HEK293 (cell line): Measurements from ENCODE around the gene CDKN2D.

Source experiments
- CTCF ChIA-PET: fragments of 350-600 bp; formaldehyde crosslinking; extraction: SDS; loops from one replicate; lab custom pipeline; 2021; ENCODE audit warnings: antibody characterized with exemption; lab: Yijun Ruan, JAX
- POLR2A ChIA-PET: fragments of 300-600 bp; formaldehyde crosslinking; extraction: SDS; loops from one replicate; lab custom pipeline; 2020; ENCODE audit warnings: antibody characterized with exemption, inconsistent platforms; lab: Yijun Ruan, JAX
- H3K27ac ChIP-seq: fragments of 200-500 bp; sonication (Bioruptor generic); 2 replicates; pipeline ENCODE4 v1.5.1; 2014; ENCODE audit warnings: low read depth, low read length, control low read depth, inconsistent platforms; ENCODE audit errors: extremely low read depth
- H3K36me3 ChIP-seq, 2 experiments: fragments of 200-500 bp in 1 of 2; sonication (Bioruptor generic) in 1 of 2; 1 replicate in 1 of 2; 2 replicates in 1 of 2; pipeline ENCODE4 v1.5.1; 2014 to 2017; ENCODE audit warnings: inconsistent platforms in 2 of 2, low read length in 2 of 2; ENCODE audit not compliant: control insufficient read depth in 2 of 2, insufficient read depth in 1 of 2
- H3K4me1 ChIP-seq: fragments of 200-500 bp; sonication (Bioruptor generic); 2 replicates; pipeline ENCODE4 v1.5.1; 2014; ENCODE audit warnings: mild to moderate bottlenecking, low read length, inconsistent platforms; ENCODE audit not compliant: control insufficient read depth, insufficient read depth
- H3K4me3 ChIP-seq: 2 replicates; pipeline ENCODE4 v1.5.1; 2011; ENCODE audit warnings: low read depth, mild to moderate bottlenecking, control low read depth, low read length, moderate library complexity
- H3K9me3 ChIP-seq: fragments of 200-500 bp; sonication (Bioruptor generic); 2 replicates; pipeline ENCODE4 v1.5.1; 2014; ENCODE audit warnings: low read depth, low read length, inconsistent platforms; ENCODE audit not compliant: control insufficient read depth, insufficient read depth
- GLIS1 ChIP-seq: fragments of 450-650 bp; formaldehyde crosslinking; IDR thresholded peaks from 2 replicates; pipeline ENCODE4 v1.5.1; 2016; ENCODE audit warnings: missing biosample characterization, missing genetic modification characterization
- GLIS2 ChIP-seq: fragments of 450-650 bp; formaldehyde crosslinking; IDR thresholded peaks from 2 replicates; pipeline ENCODE4 v1.5.1; 2016; ENCODE audit warnings: missing biosample characterization, missing genetic modification characterization
- KLF7 ChIP-seq: fragments of 450-650 bp; formaldehyde crosslinking; IDR thresholded peaks from 2 replicates; pipeline ENCODE4 v1.5.1; 2016; ENCODE audit warnings: missing biosample characterization, missing genetic modification characterization, borderline replicate concordance
- WT1 ChIP-seq: fragments of 450-650 bp; formaldehyde crosslinking; IDR thresholded peaks from 2 replicates; pipeline ENCODE4 v1.5.1; 2016; ENCODE audit warnings: missing biosample characterization, missing genetic modification characterization
- ZNF16 ChIP-seq: fragments of 450-650 bp; formaldehyde crosslinking; IDR thresholded peaks from 2 replicates; pipeline ENCODE4 v1.5.1; 2016; ENCODE audit warnings: low read depth, missing biosample characterization, missing genetic modification characterization
- ZNF174 ChIP-seq: fragments of 450-650 bp; formaldehyde crosslinking; IDR thresholded peaks from 2 replicates; pipeline ENCODE4 v1.5.0; 2017; ENCODE audit warnings: missing biosample characterization, mild to moderate bottlenecking, missing genetic modification characterization
- ZNF18 ChIP-seq: fragments of 450-650 bp; formaldehyde crosslinking; IDR thresholded peaks from 2 replicates; pipeline ENCODE4 v1.5.1; 2016; ENCODE audit warnings: missing biosample characterization, missing genetic modification characterization
- ZNF239 ChIP-seq: fragments of 450-650 bp; formaldehyde crosslinking; IDR thresholded peaks from 2 replicates; pipeline ENCODE4 v1.5.1; 2016; ENCODE audit warnings: missing biosample characterization, missing genetic modification characterization
- ZNF248 ChIP-seq: fragments of 450-650 bp; formaldehyde crosslinking; IDR thresholded peaks from 2 replicates; pipeline ENCODE4 v1.5.1; 2017; ENCODE audit warnings: missing biosample characterization, missing genetic modification characterization
- ZNF274 ChIP-seq, 2 experiments: fragments of 200-500 bp in 1 of 2; fragments of 450-650 bp in 1 of 2; sonication (Bioruptor generic) in 1 of 2; formaldehyde crosslinking in 1 of 2; IDR thresholded peaks; 2 replicates each; pipeline versions ENCODE4 v1.5.1 to v1.6.1; 2014 to 2016; ENCODE audit warnings: borderline replicate concordance in 1 of 2, inconsistent platforms in 1 of 2, low read length in 1 of 2, missing biosample characterization in 1 of 2, missing genetic modification characterization in 1 of 2
- ZNF366 ChIP-seq: fragments of 450-650 bp; formaldehyde crosslinking; conservative IDR thresholded peaks from 2 replicates; pipeline ENCODE4 v1.5.1; 2016; ENCODE audit warnings: missing biosample characterization, missing genetic modification characterization
- ZNF530 ChIP-seq: fragments of 450-650 bp; formaldehyde crosslinking; IDR thresholded peaks from 2 replicates; pipeline ENCODE4 v1.5.1; 2016; ENCODE audit warnings: low read depth, missing biosample characterization, missing genetic modification characterization
- ZNF580 ChIP-seq: fragments of 450-650 bp; formaldehyde crosslinking; IDR thresholded peaks from 2 replicates; pipeline ENCODE4 v1.5.1; 2016; ENCODE audit warnings: missing biosample characterization, missing genetic modification characterization
- ZNF600 ChIP-seq: fragments of 450-650 bp; formaldehyde crosslinking; IDR thresholded peaks from 2 replicates; pipeline ENCODE4 v1.5.1; 2016; ENCODE audit warnings: missing biosample characterization, missing genetic modification characterization
- ZNF660 ChIP-seq: fragments of 450-650 bp; IDR thresholded peaks from 2 replicates; pipeline ENCODE4 v1.5.1; 2018; ENCODE audit warnings: missing biosample characterization, mild to moderate bottlenecking, missing genetic modification characterization
- ZNF701 ChIP-seq: fragments of 450-650 bp; formaldehyde crosslinking; IDR thresholded peaks from 2 replicates; pipeline ENCODE4 v1.5.1; 2016; ENCODE audit warnings: missing biosample characterization, missing genetic modification characterization
- ZXDB ChIP-seq: fragments of 450-650 bp; formaldehyde crosslinking; IDR thresholded peaks from 2 replicates; pipeline ENCODE4 v1.5.1; 2016; ENCODE audit warnings: missing biosample characterization, missing genetic modification characterization
- TF ChIP-seq, protein P1 (sequence below): fragments of 450-650 bp; formaldehyde crosslinking; IDR thresholded peaks from 2 replicates; pipeline ENCODE4 v1.5.1; 2016; ENCODE audit warnings: missing biosample characterization, missing genetic modification characterization
- TF ChIP-seq, protein P2 (sequence below): fragments of 450-650 bp; formaldehyde crosslinking; IDR thresholded peaks from 2 replicates; pipeline ENCODE4 v1.5.1; 2016; ENCODE audit warnings: missing biosample characterization, missing genetic modification characterization

CDKN2D gene

GRCh38 chr19:10516671-10517286 is 52.0 kb downstream of the CDKN2D start:
- H3K27ac ChIP-seq = no peak overlapping the region
- H3K4me3 ChIP-seq = peak overlapping the region; percentile 53
- TF ChIP-seq ZNF366 = no peak
- peak; percentile 15 for TF ChIP-seq GLIS2 (tag by site-specific recombination)
- TF ChIP-seq ZNF701 (tag by site-specific recombination) = no peak
- TF ChIP-seq ZXDB (tag by site-specific recombination) = no peak
- TF ChIP-seq WT1 (tag by site-specific recombination) = no peak
- TF ChIP-seq ZNF248 (tag by site-specific recombination) = no peak
- peak; percentile 10; the same call in 1 of the 2 replicates for TF ChIP-seq ZNF600 (tag by site-specific recombination)
- no peak for TF ChIP-seq ZNF530
- TF ChIP-seq ZNF239 (tag by site-specific recombination) = no peak
- TF ChIP-seq ZNF660 (tag by site-specific recombination) = no peak
- TF ChIP-seq ZNF174 (tag by site-specific recombination) = no peak
- TF ChIP-seq ZNF580 = no peak
- no peak for TF ChIP-seq ZNF18 (tag by site-specific recombination)
- TF ChIP-seq, protein P1, sequence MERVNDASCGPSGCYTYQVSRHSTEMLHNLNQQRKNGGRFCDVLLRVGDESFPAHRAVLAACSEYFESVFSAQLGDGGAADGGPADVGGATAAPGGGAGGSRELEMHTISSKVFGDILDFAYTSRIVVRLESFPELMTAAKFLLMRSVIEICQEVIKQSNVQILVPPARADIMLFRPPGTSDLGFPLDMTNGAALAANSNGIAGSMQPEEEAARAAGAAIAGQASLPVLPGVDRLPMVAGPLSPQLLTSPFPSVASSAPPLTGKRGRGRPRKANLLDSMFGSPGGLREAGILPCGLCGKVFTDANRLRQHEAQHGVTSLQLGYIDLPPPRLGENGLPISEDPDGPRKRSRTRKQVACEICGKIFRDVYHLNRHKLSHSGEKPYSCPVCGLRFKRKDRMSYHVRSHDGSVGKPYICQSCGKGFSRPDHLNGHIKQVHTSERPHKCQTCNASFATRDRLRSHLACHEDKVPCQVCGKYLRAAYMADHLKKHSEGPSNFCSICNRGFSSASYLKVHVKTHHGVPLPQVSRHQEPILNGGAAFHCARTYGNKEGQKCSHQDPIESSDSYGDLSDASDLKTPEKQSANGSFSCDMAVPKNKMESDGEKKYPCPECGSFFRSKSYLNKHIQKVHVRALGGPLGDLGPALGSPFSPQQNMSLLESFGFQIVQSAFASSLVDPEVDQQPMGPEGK = peak; percentile 11
- no peak for TF ChIP-seq KLF7 (tag by site-specific recombination)
- TF ChIP-seq, protein P2, sequence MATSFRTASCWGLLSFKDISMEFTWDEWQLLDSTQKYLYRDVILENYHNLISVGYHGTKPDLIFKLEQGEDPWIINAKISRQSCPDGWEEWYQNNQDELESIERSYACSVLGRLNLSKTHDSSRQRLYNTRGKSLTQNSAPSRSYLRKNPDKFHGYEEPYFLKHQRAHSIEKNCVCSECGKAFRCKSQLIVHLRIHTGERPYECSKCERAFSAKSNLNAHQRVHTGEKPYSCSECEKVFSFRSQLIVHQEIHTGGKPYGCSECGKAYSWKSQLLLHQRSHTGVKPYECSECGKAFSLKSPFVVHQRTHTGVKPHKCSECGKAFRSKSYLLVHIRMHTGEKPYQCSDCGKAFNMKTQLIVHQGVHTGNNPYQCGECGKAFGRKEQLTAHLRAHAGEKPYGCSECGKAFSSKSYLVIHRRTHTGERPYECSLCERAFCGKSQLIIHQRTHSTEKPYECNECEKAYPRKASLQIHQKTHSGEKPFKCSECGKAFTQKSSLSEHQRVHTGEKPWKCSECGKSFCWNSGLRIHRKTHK (tag by site-specific recombination) = no peak
- TF ChIP-seq GLIS1 (tag by site-specific recombination) = no peak
- no peak for TF ChIP-seq ZNF16
- no peak for TF ChIP-seq ZNF274 (IDR thresholded peaks at IDR 0.05; ENCODE audit: low read length)
- TF ChIP-seq ZNF274 (tag by site-specific recombination; IDR thresholded peaks at IDR 0.05; ENCODE audit: borderline replicate concordance) = no peak
- H3K36me3 ChIP-seq = peaks cover 0 to 8% of the 10 kb centered on the region in 2 experiments; a peak in 1 of 3 replicates
- H3K9me3 ChIP-seq = no peaks in the 10 kb centered on the region
- POLR2A ChIA-PET = interaction anchor here (0.7 to 1.0 kb wide), 2 partner anchors 11 to 35 kb away, joined by 3 read pairs; no protein-coding TSS in a partner anchor
- H3K4me1 ChIP-seq = peaks cover 3% of the 10 kb centered on the region; the same call in 1 of the 2 replicates
- CTCF ChIA-PET = interaction anchor here (0.6 to 2.2 kb wide), 8 partner anchors 9 to 348 kb away, joined by 3 to 6 read pairs (median 3); partner anchors contain the start of gene CDKN2D
